ENCODE results near the gene UFC1.

The UFC1 gene

GRCh38 chr1:161196111-161196510 lies 42.3 kb downstream of the UFC1 start:
- no peak for DNase-seq

- no peak for DNase-seq
Measured at GRCh38 chr1:161196521-161197451, 43.0 kb downstream of the UFC1 start.

GRCh38 chr1:161197560-161198193 lies 43.9 kb downstream of the UFC1 start:
- DNase-seq = no peak

GRCh38 chr1:161198194-161198896 lies 44.6 kb downstream of the UFC1 start:
- DNase-seq = no peak

- DNase-seq = no peak
Measured at GRCh38 chr1:161198897-161199431, 45.2 kb downstream of the UFC1 start, which contains the start of gene ADAMTS4. ADAMTS4 (minus strand) TSS chr1:161199054; CDS start chr1:161198627, 427 bp downstream.

- DNase-seq = no peak
Measured at GRCh38 chr1:161199506-161200139, 45.8 kb downstream of the UFC1 start.

- no peak for DNase-seq
Measured at GRCh38 chr1:161200421-161200991, 46.7 kb downstream of the UFC1 start.

- no peak for DNase-seq
Measured at GRCh38 chr1:161200992-161201835, 47.4 kb downstream of the UFC1 start.

- peak; percentile 93 for DNase-seq
Measured at GRCh38 chr1:161201836-161202712, 48.3 kb downstream of the UFC1 start, which contains the start of gene NDUFS2. NDUFS2 (plus strand) TSS chr1:161202367; CDS start chr1:161202386, 19 bp downstream.

GRCh38 chr1:161206411-161207140 lies 52.8 kb downstream of the UFC1 start:
- DNase-seq = no peak

- DNase-seq = no peak
Measured at GRCh38 chr1:161207173-161207572, 53.4 kb downstream of the UFC1 start.
